ENCODE measurements around the gene DHRS4. TPM values are rescaled to one million over a fixed set of nuclear protein-coding genes. Genes with fewer than 3 reads are reported as not detected.

Gene DHRS4
- total and polyA plus RNA-seq, 2 of the 13 experiments (the other 11 are each of a cell fraction or from before 2014, with no cell fraction given): 23.9 to 45.1 TPM

- TF ChIP-seq SNAPC4 (CRISPR knock-in tag; IDR thresholded peaks at IDR 0.05) (no peak), ETV5 (CRISPR knock-in tag; IDR thresholded peaks at IDR 0.05; ENCODE audit: borderline replicate concordance) (peak; percentile 57; the same call in 1 of the 2 replicates), ZBTB37 (CRISPR knock-in tag; IDR thresholded peaks at IDR 0.05) (no peak), LBX2 (CRISPR knock-in tag; IDR thresholded peaks at IDR 0.05; ENCODE audit: borderline replicate concordance) (no peak), ZNF577 (CRISPR knock-in tag; IDR thresholded peaks at IDR 0.05; ENCODE audit: borderline replicate concordance, low read depth) (no peak), RBM39 (IDR thresholded peaks at IDR 0.05; ENCODE audit: low read depth, low read length, poor library complexity, severe bottlenecking) (no peak), IRF1 (CRISPR knock-in tag; IDR thresholded peaks at IDR 0.05; ENCODE audit: low read depth) (no peak), ZNF749 (CRISPR knock-in tag; IDR thresholded peaks at IDR 0.05; ENCODE audit: borderline replicate concordance) (no peak), ZBTB26 (CRISPR knock-in tag; IDR thresholded peaks at IDR 0.05; ENCODE audit: borderline replicate concordance) (no peak), STAG1 (CRISPR knock-in tag; IDR thresholded peaks at IDR 0.05) (peak; percentile 100), ZNF180 (CRISPR knock-in tag; IDR thresholded peaks at IDR 0.05; ENCODE audit: borderline replicate concordance, low read depth) (no peak), HOMEZ (CRISPR knock-in tag; IDR thresholded peaks at IDR 0.05; ENCODE audit: low read depth) (peak; percentile 93), ATF1 (CRISPR knock-in tag; IDR thresholded peaks at IDR 0.05) (no peak), ATF2 (CRISPR knock-in tag; IDR thresholded peaks at IDR 0.05) (0 out of 2 replicates have a peak, but pooled peaks have one; percentile 59), ZNF660 (CRISPR knock-in tag; IDR thresholded peaks at IDR 0.05; ENCODE audit: borderline replicate concordance, low read depth) (no peak)
These were observed 60.3 kb downstream of the DHRS4 start (continued) for GRCh38 chr14:24013654-24014514.
